MM.1S (cell line): Measurements from ENCODE around the gene NDUFC1.
"Not testable (repeated sequence)": the region's sequence is repeated elsewhere in the genome, so short reads cannot be mapped to it uniquely, and the experiment has no call there.

Experiments used
- DNase-seq: peaks from one replicate; pipeline ENCODE4 v3.0.0-alpha.2; 2015
- H2AFZ ChIP-seq: fragments of 300-600 bp; sonication (generic); 2 replicates; pipeline ENCODE4 v1.6.0; 2016; ENCODE audit warnings: antibody characterized with exemption, low read length
- H3F3A ChIP-seq: fragments of 300-600 bp; sonication (generic); 2 replicates; pipeline ENCODE4 v1.6.1; 2016; ENCODE audit warnings: mild to moderate bottlenecking, antibody characterized with exemption, low read length, moderate library complexity, mixed read lengths; ENCODE audit not compliant: insufficient read depth
- H3K27ac ChIP-seq: fragments of 300-600 bp; sonication (generic); 2 replicates; pipeline ENCODE4 v1.5.1; 2016; ENCODE audit warnings: mild to moderate bottlenecking, low read length
- H3K27me3 ChIP-seq: fragments of 300-600 bp; sonication (generic); replicated peaks from 2 replicates; pipeline ENCODE4 v1.6.0; 2016; ENCODE audit warnings: low read length; ENCODE audit not compliant: insufficient read depth
- H3K36me3 ChIP-seq: fragments of 300-600 bp; sonication (generic); replicated peaks from 2 replicates; pipeline ENCODE4 v1.6.1; 2016; ENCODE audit warnings: mild to moderate bottlenecking, low read length, mixed read lengths; ENCODE audit not compliant: insufficient read depth
- H3K4me1 ChIP-seq: fragments of 300-600 bp; sonication (generic); 2 replicates; pipeline ENCODE4 v1.6.1; 2016; ENCODE audit warnings: low read length, mixed read lengths
- H3K4me2 ChIP-seq: fragments of 300-600 bp; sonication (generic); 2 replicates; pipeline ENCODE4 v1.6.0; 2016; ENCODE audit warnings: low read depth, low read length
- H3K4me3 ChIP-seq: fragments of 300-600 bp; sonication (generic); 2 replicates; pipeline ENCODE4 v1.5.1; 2016; ENCODE audit warnings: low read length, mixed read lengths
- H3K79me2 ChIP-seq: fragments of 300-600 bp; sonication (generic); 2 replicates; pipeline ENCODE4 v1.6.1; 2016; ENCODE audit warnings: mixed run types, low read length, mixed read lengths
- H3K9ac ChIP-seq: fragments of 300-600 bp; sonication (generic); 2 replicates; pipeline ENCODE4 v1.6.1; 2016; ENCODE audit warnings: low read length, mixed read lengths
- H3K9me2 ChIP-seq: fragments of 300-600 bp; sonication (generic); replicated peaks from 2 replicates; pipeline ENCODE4 v1.6.1; 2016; ENCODE audit warnings: mild to moderate bottlenecking, low read length, mixed read lengths; ENCODE audit not compliant: insufficient read depth
- H3K9me3 ChIP-seq: fragments of 300-600 bp; sonication (generic); replicated peaks from 2 replicates; pipeline ENCODE4 v1.6.1; 2016; ENCODE audit warnings: mild to moderate bottlenecking, low read length, mixed read lengths; ENCODE audit not compliant: insufficient read depth
- H4K20me1 ChIP-seq: fragments of 300-600 bp; sonication (generic); 2 replicates; pipeline ENCODE4 v1.6.1; 2016; ENCODE audit warnings: mild to moderate bottlenecking, low read length, moderate library complexity, mixed read lengths; ENCODE audit not compliant: insufficient read depth
- EZH2 ChIP-seq: fragments of 300-600 bp; sonication (generic); optimal IDR thresholded peaks from 2 replicates; pipeline ENCODE3; 2017; ENCODE audit warnings: low read depth, mild to moderate bottlenecking, antibody characterized with exemption, low read length, mixed read lengths
- EZH2phosphoT487 ChIP-seq: fragments of 300-600 bp; sonication (generic); IDR thresholded peaks from 2 replicates; pipeline ENCODE4 v1.6.1; 2018; ENCODE audit warnings: antibody characterized with exemption, low read length
- TF ChIP-seq, protein P1 (sequence below): fragments of 300-600 bp; sonication (generic); IDR thresholded peaks from 2 replicates; pipeline ENCODE4 v1.5.1; 2016; ENCODE audit warnings: antibody characterized with exemption, low read length, mixed read lengths

Gene NDUFC1

DNA sequence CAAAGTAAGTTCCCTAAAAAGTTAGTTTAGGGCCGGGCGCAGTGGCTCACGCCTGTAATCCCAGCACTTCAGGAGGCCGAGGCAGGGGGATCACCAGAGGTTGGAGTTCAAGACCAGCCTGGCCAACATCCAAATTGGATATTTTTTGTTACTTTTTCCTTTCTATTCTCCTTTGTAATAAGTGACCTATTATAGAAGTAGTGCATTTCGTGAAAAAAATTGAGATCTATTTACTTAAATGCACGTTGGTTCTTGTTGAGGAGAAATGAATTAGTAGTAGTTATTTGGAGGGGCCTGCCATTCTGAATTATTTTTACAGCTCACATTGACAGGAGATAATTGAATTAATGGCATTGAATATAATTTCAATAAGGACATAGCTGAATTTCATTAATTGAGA is 22.3 kb upstream of the NDUFC1 start:
- Histone ChIP-seq H3K4me2 (no peak overlapping the region), H4K20me1 (peaks cover 31% of the 10 kb centered on the region; the same call in 1 of the 2 replicates), H3K9ac (no peak overlapping the region), H3K9me2 (no peaks in the 10 kb centered on the region), H3K27ac (no peak overlapping the region), H3K4me1 (peaks cover 9% of the 10 kb centered on the region), H3F3A (peaks cover 6% of the 10 kb centered on the region), H3K4me3 (no peak overlapping the region), H3K79me2 (peaks cover 100% of the 10 kb centered on the region), H3K27me3 (no peaks in the 10 kb centered on the region), H3K36me3 (no peaks in the 10 kb centered on the region; the same call in 1 of the 2 replicates), H3K9me3 (no peaks in the 10 kb centered on the region), H2AFZ (no peak overlapping the region)
- no peak for DNase-seq
- TF ChIP-seq EZH2phosphoT487 (no peak), EZH2 (no peak)
- TF ChIP-seq, protein P1, sequence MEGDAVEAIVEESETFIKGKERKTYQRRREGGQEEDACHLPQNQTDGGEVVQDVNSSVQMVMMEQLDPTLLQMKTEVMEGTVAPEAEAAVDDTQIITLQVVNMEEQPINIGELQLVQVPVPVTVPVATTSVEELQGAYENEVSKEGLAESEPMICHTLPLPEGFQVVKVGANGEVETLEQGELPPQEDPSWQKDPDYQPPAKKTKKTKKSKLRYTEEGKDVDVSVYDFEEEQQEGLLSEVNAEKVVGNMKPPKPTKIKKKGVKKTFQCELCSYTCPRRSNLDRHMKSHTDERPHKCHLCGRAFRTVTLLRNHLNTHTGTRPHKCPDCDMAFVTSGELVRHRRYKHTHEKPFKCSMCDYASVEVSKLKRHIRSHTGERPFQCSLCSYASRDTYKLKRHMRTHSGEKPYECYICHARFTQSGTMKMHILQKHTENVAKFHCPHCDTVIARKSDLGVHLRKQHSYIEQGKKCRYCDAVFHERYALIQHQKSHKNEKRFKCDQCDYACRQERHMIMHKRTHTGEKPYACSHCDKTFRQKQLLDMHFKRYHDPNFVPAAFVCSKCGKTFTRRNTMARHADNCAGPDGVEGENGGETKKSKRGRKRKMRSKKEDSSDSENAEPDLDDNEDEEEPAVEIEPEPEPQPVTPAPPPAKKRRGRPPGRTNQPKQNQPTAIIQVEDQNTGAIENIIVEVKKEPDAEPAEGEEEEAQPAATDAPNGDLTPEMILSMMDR = no peak

DNA sequence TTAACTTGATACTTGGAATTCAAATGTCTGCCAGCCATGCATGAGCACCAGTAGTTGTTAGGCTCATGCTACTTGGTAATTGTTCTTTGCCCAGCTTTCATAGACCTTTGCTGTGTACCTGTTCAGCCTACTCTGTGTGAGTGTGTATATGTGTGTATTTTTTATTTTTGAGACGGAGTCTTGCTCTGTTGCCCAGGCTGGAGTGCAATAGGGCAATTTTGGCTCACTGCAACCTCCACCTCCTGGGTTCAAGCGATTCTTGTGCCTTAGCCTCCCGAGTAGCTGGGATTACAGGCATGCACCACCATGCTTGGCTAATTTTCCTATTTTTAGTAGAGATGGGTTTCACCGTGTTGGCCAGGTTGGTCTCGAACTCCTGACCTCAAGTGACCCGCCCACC is 20.3 kb upstream of the NDUFC1 start:
- Histone ChIP-seq H3K79me2 (peaks cover 100% of the 10 kb centered on the region), H3F3A (peaks cover 12% of the 10 kb centered on the region), H3K4me1 (peaks cover 12% of the 10 kb centered on the region), H4K20me1 (peaks cover 26% of the 10 kb centered on the region; the same call in 1 of the 2 replicates)
- not testable (repeated sequence) for H3K9me2 ChIP-seq, DNase-seq, H3K4me3 ChIP-seq, H3K9me3 ChIP-seq, H2AFZ ChIP-seq, H3K9ac ChIP-seq, H3K36me3 ChIP-seq, H3K4me2 ChIP-seq, H3K27me3 ChIP-seq, H3K27ac ChIP-seq

DNA sequence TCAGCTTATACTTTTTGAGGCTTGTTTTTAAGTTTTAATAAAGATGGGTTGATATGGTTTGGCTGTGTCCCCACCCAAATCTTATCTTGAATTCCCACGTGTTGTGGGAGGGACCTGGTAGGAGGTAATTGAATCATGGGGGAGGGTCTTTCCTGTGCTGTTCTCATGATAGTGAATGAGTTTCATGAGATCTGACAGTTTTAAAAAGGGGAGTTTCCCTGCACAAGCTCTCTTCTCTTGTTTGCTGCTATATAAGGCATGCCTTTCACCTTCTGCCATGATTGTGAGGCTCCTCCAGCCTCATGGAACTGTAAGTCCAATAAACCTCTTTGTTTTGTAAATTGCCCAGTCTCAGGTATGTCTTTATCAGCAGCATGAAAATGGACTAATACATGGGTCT is 19.8 kb upstream of the NDUFC1 start:
- Histone ChIP-seq H3K79me2 (peaks cover 100% of the 10 kb centered on the region), H3F3A (peaks cover 12% of the 10 kb centered on the region), H3K4me1 (peaks cover 12% of the 10 kb centered on the region), H4K20me1 (peaks cover 26% of the 10 kb centered on the region; the same call in 1 of the 2 replicates)
- H3K27me3 ChIP-seq, H3K4me3 ChIP-seq, H3K4me2 ChIP-seq, H3K27ac ChIP-seq, H3K9ac ChIP-seq, H3K9me3 ChIP-seq, DNase-seq, H2AFZ ChIP-seq, H3K36me3 ChIP-seq, H3K9me2 ChIP-seq: not testable (repeated sequence)

DNA sequence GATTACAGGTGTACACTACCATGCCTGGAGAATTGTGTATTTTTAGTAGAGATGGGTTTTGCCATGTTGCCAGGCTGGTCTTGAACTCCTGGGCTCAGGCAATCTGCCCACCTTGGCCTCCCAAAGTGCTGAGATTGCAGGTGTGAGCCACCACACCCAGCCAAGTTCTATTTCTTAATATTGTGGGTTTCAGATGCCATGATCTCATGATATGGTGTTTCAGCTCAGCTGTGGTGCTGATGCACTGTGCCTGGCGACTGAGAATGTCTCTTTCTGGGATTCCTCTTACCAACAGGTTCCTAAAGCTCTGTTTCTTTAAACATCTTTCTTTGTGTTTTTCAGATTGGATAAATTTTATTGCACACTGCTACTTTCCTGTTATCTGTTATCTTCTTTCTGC is 17.3 kb upstream of the NDUFC1 start:
- Histone ChIP-seq H3K9me2 (no peaks in the 10 kb centered on the region), H3K79me2 (peaks cover 100% of the 10 kb centered on the region), H2AFZ (no peak overlapping the region), H4K20me1 (peaks cover 15% of the 10 kb centered on the region; the same call in 1 of the 2 replicates), H3K27ac (peak overlapping the region; percentile 46; the same call in 1 of the 2 replicates), H3K9me3 (no peaks in the 10 kb centered on the region), H3K36me3 (no peaks in the 10 kb centered on the region), H3K4me1 (peaks cover 15% of the 10 kb centered on the region), H3K9ac (no peak overlapping the region), H3K4me3 (no peak overlapping the region), H3K4me2 (peak overlapping the region; percentile 22), H3K27me3 (no peaks in the 10 kb centered on the region), H3F3A (peaks cover 12% of the 10 kb centered on the region)
- TF ChIP-seq, protein P1 = no peak
- no peak for TF ChIP-seq EZH2phosphoT487
- TF ChIP-seq EZH2 = no peak
- DNase-seq = peak; percentile 57
